T-helper 22 cell (primary cell): ENCODE measurements around the gene RTP5.

Experiments used
- DNase-seq: peaks from one replicate; pipeline ENCODE4 v3.0.0-alpha.2; 2020; ENCODE audit warnings: low read depth

The RTP5 gene

GRCh38 chr2:241887806-241888522 lies 18.4 kb downstream of the RTP5 start:
- no peak for DNase-seq

- no peak for DNase-seq
Measured at GRCh38 chr2:241888641-241889040, 19.1 kb downstream of the RTP5 start.

GRCh38 chr2:241890524-241891235 lies 21.2 kb downstream of the RTP5 start:
- DNase-seq: no peak

GRCh38 chr2:241891315-241891987 lies 21.9 kb downstream of the RTP5 start:
- no peak for DNase-seq

- no peak for DNase-seq
Measured at GRCh38 chr2:241891988-241892298, 22.4 kb downstream of the RTP5 start.

GRCh38 chr2:241892299-241893137 lies 23.0 kb downstream of the RTP5 start:
- DNase-seq: no peak

GRCh38 chr2:241893265-241893664 lies 23.7 kb downstream of the RTP5 start:
- no peak for DNase-seq

GRCh38 chr2:241894056-241894641 lies 24.6 kb downstream of the RTP5 start:
- DNase-seq: no peak

- no peak for DNase-seq
Measured at GRCh38 chr2:241894681-241895426, 25.3 kb downstream of the RTP5 start.

GRCh38 chr2:241895427-241895711 lies 25.8 kb downstream of the RTP5 start:
- no peak for DNase-seq

GRCh38 chr2:241895712-241896641 lies 26.4 kb downstream of the RTP5 start:
- DNase-seq: no peak

GRCh38 chr2:241896746-241897201 lies 27.2 kb downstream of the RTP5 start:
- no peak for DNase-seq

- no peak for DNase-seq
Measured at GRCh38 chr2:241897231-241897916, 27.8 kb downstream of the RTP5 start.

GRCh38 chr2:241898463-241899270 lies 29.1 kb downstream of the RTP5 start:
- DNase-seq: no peak

GRCh38 chr2:241900251-241901017 lies 30.9 kb downstream of the RTP5 start:
- DNase-seq: no peak

GRCh38 chr2:241901018-241901380 lies 31.5 kb downstream of the RTP5 start:
- no peak for DNase-seq

- no peak for DNase-seq
Measured at GRCh38 chr2:241901500-241902351, 32.2 kb downstream of the RTP5 start.
